ENCODE data around the gene DPF1.

The DPF1 gene

DNA sequence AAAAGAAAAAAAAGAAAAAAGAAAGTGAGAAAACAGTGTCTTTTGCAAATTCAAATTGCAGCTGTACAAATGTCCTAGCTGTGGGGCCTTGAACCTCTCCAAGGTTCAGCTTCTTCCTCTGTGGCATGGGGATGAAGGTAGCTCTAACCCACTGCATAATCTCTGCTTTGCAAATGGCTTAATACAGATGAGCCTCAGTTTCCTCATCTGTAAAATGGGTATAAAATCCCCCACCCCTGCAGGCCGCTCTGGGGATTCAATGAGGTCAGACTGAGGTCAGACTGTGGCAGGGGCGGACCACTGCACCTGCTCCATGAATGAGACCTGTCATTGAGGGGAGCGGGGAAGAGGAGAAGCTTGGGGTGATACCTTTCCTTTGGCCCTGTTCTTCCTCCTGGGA is 5.8 kb downstream of the DPF1 start:
- DNase-seq = no peak

DNA sequence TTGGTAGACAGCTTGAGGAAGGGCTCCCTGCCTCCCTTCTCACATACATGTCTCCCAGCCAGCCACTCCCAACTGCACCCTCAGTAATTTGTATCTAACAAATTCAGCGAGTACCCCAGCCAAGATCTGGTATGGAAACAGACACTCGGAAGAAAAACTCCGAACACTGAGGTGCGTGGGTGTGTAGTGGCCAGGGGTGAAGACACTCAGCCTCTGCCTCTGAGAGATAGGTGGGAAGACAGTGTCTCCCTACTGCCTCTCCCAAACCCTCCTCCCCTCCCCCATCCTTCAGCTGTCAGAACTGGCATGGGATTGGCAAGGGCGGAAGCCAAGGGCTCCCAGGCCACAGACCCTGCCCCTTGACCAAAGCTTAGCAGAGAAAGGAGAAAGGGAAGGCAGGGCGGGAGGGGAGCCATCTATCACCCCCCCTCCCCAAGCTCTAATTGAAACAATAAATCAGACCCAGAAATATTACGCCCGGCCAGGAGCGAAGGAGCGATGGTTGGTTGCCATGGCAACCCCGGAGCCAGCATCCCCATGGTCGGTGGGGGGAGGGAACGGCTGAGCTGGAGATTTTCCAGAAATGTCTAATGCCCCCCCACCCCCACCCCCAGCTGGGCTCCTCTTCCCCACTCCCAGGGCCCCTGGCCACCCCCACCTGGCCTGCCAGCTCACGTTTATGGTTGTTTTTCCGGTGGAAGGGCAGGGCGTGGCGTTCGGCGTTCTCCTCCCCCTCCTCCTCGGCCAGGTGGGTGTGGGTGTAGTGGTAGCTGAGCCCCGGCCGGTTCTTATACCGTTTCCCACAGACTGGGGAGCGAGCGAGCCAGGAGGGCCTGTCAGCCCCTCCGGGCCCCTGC is 7.0 kb downstream of the DPF1 start:
- DNase-seq = no peak

DNA sequence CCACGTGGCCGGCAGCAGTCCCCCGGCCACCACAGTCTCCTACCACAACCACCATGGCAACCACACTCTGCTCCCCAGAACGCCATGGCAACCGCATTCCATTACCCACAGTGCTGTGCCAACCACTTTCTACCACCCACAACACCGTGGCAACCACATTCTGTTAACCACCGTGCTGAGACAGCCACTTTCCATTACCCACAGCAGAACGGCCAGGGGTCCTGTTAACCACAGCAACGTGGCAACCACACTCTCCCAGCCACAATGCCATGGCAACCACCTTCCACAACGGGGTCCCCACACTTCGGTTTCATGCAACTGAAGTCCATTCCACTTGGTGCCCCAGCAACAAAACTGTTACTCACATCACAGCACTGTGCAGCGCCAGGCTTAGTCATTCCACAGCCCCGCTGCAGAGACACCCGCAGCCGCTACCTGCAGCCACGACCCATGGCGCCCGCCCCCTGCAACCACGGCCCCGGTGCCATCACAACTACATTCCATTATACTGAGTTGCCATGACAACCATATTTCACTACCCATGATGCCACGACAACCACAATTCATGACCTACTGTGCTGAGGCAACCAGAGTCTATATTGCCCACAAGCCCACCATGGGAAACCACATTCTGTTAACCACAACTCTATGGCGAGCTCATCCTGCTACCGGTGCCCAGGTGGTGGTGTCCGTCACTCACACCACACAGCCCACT is 10.0 kb downstream of the DPF1 start:
- DNase-seq = no peak

DNA sequence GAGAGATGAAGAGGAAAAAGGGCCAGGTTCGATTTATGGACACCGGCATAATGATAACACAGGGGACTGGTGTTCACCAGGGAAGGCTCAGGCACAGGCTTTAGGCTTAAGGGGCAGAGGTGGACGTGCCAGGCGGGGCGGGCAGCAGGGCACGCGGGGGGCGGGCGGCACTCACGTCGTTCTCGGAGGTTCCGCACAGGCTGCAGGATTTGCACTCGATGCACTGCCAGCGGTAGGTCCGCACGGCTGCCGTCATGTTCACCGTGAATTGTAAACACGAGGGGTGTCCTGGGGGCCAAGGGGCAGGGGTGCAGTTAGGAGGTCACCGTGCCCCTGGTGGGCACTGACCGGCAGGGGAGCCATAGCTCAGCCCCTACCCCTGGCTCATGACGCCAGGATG is 10.6 kb downstream of the DPF1 start:
- no peak for DNase-seq

DNA sequence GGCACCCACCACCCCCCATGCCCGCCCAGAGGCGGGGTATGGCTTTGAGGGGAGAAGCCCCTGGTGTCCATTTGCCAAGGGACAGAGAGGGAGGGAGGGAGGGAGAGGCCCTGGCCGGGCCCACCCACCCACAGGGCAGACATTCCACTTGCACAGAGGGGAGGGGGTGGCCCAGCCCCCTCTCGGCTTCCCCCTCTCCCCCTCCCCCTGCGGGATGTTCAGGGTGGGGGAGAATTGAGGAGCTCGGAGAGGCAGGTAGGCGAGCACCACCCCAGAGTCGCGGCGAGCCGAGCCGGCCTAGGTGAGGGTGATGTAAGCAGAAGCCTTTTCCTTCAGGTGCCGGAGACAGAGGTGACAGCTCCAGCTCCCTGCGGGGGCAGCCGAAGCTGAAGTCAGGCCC is 12.3 kb downstream of the DPF1 start:
- DNase-seq = no peak

DNA sequence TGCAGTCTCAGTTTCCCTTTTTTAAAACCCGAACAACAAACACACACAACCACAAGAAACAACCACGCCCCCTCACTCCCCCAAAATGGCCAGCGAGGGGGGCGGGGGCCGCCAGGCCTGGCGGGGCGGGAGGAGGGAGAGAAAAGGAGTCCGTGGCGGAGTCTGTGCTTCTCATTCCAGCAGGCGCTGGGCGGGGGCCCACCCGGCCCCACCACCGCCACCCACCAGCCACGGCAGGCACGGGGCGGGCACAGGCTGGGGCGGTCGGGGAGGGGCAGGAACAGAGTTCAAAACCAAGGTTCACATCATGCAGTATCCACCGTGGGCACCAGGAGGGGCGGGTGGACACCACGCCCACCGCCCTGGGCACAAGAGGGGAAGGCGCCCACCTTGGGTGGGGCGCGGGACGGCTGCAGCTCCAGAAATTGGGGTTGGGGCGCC is 12.9 kb downstream of the DPF1 start:
- DNase-seq = no peak

DNA sequence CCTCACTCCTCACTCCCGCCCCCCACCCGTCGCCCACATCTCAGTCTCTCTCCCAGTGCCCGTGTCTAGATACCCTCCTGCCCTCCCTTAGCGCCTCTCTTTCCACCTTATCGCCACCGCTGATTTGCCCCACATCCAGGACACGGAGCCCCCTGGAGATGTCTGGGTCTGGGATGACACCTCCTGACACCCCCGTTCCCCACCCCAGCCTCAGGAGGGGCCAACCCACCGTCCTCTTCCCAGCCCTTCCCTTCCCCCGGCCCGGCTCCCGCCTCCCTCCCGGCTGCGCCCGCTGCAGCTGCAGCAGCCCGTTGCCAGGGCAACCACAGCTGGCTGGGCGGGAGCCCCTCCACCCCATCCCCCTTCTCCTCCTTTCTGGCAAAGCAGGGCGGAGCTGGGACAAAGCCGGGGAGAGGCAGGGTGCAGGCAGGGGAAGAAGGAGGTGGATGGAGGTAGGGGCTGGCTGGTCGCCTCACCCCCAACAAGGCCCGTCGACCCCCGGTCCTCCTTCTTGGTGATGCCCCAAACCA is 13.5 kb downstream of the DPF1 start:
- no peak for DNase-seq

DNA sequence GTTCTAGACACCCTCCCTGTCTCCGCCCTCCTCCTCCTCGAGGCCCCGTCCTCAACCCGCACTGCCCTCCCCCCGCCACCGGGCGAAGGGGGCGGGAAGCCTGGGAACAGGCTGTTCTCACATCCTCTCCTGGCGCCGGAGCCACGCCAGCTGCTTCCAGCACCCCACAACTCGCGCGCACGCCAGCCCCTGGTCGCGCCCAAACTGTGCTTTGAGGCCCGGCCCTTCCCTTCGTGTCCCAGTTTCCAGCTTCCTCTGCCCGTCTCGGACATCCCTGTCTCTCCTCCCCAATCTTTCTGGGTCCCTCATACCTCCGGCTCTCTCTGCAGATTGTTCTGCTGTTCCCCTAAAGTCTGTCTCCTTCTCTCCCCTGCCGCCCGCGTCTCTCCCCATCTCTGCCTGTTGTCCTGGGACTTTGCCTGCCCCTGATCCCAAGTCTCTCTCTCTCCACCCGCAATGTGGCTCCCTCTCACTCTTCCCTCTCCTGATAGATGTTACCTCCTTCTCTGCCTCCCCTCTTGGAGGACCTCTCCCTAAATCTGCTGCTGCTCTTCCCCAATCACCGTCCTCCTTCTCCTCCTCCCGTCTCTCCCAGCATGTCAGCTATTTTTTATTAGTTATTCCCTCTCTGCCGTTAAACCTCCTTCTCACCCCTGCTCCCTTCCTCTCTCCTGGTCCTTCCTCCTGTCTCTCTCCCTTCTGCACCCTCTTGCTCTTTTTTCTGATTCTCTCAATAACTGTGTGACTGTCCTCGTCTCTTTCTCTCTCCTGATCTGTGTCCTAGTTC is 14.2 kb downstream of the DPF1 start:
- DNase-seq = no peak

DNA sequence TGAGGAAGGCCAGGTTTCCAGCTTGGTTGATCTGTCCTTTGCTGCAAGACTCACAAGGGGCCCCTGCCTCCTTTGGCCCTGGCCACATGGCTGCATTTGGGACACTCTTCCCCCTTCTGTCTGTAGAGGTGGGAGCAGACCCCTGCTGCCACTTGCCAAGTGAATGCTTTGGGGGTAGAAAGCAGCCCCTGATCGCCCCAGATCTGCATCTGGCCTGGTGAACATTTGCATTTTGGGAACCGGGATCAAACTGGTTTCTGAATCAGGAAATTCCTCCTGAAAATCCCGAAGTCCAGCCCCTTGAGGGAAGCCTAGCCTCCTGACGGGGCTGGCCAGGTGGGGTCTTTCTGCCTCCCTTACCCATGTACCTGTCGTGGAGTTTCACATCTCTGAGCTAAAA is 14.9 kb downstream of the DPF1 start:
- no peak for DNase-seq

DNA sequence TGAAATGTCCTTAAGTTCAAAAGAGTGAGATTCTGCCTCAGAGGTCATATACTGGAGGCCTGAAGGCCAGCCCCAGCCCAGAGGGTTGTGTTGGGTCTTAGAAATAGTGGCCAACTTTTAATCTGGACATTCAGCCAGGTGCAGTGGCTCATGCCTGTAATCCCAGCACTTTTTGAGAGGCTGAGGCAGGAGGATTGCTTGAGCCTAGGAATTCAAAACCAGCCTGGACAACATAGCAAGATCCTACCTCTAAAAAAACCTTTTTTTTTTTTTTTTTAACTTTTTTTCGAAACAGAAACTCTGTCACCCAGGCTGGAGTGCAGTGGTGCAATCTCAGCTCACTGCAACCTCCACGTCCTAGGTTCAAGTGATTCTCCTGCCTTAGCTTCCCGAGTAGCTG is 15.5 kb downstream of the DPF1 start:
- DNase-seq = no peak

DNA sequence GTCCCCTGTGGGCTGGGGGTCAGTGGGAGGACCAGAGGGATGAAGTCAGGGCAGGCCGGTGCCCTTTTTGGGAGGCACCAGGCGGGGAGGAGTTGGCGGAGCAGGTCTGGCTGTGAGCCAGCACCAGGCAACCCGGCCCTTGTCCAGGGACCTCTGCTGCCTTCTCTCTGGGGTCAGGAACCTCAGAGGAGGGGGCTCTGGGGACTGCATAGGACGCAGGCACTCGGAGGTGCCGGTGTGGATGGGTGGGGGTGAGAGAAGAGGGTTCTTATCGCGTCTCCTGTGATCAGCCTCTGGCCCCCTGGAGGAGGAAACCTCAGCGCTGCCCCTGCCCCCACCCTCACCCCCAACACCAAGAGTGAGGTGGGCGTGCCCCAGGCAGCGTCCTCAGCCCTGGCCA is 16.5 kb downstream of the DPF1 start:
- DNase-seq = no peak

DNA sequence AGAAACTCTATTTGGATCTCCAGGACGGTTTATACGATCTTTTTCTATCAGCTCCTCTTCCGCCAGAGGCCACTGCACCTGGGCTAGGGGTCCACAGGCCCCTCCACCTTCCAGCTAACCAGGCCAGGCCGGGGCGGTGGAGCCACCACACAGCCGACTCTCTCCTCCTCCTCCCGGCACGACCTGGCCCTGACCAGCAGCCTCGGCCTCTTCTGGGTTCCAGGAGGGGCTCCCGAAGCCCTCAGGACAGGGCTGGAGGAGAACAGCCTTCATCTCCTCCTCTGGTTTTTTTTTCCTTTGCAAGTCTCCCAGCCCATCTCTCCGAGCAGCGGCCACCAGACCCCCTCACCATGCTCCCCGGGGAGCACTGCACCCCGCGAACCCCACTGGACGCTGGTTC is 17.1 kb downstream of the DPF1 start:
- no peak for DNase-seq

DNA sequence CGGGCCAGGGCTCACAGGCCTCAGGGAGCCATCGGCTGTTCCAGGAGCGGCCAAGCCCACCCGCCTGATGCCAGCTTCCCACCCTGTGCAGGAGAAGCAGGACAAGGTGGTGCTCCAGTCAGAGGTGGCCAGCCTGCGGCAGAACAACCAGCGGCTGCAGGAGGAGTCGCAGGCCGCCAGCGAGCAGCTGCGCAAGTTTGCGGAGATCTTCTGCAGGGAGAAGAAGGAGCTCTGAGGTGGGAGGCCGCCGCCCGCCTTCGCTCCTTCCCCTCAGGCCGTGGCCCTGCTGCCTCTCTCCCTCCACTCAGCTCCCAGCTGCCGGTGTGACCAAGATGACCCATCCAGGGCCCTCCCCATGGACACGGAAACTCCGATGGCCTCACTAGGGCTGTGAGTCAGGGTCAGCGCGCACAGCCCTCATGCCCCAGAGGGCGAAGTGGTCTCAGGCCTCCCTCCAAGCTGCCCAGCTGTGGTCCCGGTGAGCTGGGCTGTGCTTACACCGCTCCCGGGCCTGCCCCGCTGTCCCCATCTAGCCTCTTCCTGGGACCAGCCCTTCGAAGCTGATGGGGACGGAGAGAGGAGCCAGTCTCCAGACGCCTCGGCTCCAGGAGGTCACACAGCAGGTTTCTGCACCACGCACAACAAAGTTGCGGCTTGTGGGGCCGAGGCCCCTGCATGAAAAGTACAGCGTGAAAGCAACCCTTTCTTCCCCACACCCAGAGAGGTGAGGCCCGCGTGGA is 17.8 kb downstream of the DPF1 start:
- no peak for DNase-seq

DNA sequence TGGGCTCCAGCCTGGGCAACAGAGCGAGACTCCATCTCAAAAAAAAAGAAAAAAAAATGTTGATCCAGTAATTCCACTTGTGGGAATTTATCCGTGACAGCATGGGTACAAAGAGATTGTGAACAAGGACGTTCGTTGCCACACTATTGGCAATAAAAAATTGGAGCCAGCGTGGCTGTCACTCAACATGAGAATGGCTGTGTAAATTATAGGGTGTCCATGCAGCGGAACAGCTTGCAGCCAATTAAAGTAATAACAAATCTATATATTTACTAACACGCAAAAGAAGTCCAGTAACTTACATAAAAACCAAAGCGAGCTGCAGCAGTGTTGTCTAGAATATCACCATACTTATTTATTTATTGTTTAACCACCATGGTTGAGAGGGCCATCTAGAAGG is 19.3 kb downstream of the DPF1 start:
- no peak for DNase-seq

DNA sequence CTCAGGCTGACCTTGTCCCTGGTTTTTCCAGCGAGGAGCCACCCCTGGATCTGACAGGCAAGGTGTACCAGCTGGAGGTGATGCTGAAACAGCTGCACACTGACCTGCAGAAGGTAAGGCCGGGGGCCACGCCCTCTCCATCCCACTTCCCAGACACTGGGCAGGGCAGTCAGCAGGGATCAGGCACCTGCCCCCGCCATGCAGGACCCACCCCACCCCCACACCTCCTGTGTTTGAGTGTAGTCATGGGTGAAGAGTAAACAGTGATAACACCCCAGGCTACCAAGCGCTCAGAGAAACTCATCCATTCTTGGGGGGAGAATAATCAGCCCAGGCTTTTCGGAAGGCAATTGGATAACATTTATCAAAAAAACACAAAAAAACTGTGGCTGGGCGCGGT is 19.9 kb downstream of the DPF1 start:
- DNase-seq = no peak

DNA sequence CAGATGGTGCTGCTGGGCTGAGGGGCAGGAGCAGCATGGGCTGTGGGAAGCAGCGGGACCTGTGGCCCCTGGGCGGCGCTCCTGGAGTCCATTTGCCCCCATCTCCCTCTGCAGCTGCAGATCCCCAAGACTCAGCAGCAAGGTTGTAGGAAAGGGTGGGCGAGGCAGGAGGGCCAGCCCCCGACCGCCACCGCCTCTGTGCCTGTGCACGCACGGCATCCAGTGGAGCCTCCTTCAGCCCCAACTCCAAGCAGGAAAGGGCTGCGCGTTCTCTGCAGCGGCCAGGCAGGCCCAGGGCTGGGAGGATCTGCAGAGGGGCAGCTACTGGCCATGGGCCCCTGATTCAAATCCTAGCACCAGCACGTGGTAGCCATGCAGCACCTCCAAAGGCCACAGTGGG is 20.8 kb downstream of the DPF1 start:
- no peak for DNase-seq

DNA sequence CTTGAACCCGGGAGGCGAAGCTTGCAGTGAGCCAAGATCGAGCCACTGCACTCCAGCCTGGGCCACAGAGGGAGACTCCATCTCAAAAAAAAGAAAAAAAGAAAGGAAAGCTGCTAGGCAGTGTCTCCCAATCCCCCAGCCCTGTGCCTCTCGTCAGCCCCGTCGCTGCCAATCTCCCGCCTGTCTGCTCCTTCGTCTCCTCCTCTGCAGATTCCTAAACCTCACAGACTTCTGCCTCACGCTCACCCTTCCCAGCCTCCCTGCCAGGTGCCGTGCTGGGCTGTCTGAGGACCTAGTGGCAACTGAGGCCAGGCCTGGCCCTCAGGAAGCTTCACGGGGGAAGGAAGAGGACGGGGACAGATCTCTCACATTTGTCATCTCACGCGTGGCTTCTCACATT is 21.5 kb downstream of the DPF1 start:
- no peak for DNase-seq

DNA sequence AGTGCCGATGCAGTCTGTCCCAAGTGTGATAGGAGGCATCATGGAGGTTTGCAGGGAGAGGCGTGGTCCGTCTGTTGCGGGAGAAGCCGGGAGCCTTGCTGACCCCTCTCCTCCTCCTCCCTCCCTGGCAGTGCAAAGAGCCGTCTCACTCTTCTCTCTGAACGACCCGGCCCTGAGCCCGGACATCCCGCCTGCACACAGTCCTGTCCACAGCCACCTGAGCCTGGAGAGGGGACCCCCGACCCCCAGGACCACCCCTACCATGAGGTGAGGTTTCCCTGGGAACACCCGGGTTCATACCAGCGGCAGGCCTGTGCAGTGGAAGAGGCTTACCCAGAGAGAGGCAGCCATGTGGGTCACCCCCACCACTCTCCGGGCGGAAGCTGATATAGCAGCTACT is 22.3 kb downstream of the DPF1 start:
- no peak for DNase-seq

DNA sequence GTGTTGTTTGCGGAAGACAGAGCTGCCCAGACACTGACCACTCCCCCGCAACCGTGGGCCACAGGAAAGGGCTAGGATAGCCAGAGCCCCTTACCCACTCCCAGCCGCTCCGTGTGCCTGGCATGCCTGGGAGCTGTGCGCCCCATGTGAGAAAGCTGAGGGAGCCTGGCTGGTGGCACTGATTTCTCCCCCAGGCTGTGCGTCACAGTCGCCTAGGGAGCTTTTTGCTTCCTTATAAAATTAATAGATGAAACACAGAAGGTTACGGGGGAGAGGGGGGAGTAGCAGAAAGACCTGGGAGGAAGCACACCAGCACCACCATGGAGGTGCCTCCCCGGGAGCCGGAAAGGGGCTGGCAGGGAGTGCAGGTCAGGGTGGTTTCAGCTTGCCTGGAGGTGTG is 24.7 kb downstream of the DPF1 start:
- DNase-seq = no peak

DNA sequence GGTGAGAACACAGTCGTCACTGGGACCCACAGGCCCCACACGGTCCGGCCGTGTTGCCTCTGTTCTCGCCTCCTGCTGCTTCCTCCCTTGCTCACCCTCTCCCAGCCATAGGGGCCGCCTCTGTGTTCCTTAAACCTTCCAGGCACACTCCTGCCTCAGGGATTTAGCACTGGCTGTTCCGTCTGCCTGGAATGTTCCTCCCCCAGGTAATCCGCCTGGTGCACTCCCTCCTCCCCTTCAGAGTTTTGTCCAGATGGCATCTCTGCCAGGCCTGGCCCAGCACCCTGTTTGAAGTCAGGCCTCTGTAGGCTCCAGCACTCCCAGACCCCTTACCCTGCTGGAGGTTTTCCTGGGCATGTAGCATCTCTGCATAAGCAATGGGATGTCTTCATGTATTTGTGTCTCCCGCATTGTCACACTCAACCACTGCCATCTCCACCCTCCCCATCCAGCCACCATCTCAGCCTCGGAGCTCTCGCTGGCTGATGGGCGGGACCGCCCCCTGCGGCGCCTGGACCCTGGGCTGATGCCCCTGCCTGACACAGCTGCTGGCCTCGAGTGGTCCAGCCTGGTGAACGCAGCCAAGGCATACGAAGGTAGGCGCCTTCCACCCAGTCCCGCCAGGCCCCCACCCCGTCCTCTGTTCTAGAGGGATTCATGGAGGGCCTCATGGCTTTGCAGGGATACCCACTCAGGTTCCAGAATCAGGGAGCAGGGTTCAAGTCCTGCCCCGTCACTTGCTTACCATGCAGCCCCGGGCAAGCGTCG is 25.9 kb downstream of the DPF1 start:
- DNase-seq = no peak

DNA sequence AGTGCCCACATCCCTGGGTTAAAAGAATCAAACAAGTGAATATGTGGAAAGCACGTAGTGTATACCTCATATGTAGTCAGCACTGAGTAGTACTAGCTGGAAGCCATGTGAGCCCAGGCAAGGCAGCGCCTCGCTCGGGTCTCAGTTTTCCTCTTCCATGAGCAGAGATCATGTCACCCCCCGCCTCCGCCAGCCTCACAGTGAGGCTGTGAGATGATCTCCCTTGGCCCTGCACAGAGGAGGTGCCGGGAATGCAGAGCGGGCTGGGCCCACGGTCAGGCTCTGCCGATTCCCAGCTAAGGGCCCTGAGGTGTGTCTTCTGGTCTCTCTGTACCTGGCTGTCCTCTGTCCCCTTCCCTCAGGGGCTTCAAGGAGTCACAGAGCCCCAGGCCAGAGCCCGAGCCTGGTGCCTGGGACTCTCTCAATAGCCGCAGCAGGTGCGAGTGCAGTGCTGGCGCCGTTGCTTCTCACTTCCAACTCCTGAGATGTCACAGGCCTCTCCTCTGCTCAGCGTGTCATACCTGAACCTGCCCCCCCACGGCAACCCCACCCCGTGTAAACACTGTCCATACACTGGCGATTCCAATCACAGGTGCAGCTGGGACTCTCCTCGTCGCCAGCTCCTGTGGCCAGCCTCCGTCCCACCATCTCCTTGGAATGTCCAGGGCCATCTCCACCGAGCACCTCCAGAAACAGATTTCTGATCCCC is 26.9 kb downstream of the DPF1 start:
- no peak for DNase-seq
